Activated T-cell treated with anti-CD3 and anti-CD28 coated beads for 1 hour (primary cell): Measurements from ENCODE around the gene BNIP1.

ENCODE experiments used
- DNase-seq: peaks from one replicate; pipeline ENCODE4 v3.0.0-alpha.2; 2020; ENCODE audit warnings: low read depth

Gene BNIP1

DNA sequence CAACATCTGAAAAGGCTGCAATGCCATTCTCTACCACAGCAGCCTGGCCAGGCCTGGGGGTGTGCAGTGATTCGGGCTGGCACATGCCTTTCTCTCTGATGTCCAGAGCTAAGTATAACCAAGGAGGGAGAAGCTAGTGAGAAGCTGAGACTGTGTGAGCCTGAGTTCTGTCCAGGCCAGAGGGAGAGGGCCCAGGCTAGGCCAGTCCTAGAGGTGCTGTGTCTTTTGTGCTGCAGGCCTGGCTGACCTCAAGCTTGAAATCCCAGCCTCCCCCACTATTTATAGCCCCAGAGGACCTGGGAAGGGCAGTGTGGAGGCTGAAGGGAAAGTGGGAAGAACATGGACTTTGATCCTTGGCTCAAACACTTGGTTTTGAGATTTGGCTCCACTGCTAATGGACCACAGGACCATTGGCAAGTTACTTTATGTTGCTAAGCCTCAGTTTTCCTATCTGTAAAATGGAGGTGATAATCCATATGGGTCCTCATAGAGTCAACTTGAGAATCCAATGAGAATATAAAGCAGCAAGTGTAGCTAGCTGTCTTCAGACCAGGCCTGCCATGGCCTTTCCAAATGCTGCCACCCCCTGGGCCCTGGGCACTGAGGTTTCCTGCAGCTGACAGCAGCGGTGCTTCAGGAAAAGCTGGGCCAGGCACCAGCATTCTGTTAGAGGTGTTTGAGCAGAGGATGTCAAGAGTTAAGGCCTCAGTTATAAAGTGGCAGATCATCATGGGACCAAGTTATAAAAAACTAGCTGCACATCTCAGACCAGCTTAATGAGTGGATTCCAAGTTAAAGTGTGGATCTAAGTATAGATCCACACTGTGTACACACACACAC is 21.1 kb downstream of the BNIP1 start:
- no peak for DNase-seq

DNA sequence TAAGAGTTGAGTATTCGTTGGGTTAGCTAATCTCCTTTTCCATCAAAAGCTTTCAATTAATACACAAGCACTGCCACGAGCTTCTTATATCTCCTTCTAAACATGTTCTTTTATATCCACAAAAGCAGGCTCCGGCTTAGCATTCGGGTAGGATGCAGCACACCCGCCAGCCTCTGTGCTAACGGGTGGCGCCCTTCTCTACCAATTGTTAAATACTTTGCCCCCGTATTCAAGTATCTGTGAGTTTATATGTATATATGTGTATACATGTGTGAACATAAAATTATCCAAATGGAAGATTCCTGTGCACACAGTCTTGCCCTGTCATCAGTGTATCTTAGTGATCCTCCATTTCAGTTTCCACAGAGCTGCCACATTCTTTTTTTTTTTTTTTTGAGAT is 27.8 kb downstream of the BNIP1 start:
- DNase-seq = no peak

GRCh38 chr5:173175523-173175922 is 31.2 kb downstream of the BNIP1 start:
- no peak for DNase-seq

DNA sequence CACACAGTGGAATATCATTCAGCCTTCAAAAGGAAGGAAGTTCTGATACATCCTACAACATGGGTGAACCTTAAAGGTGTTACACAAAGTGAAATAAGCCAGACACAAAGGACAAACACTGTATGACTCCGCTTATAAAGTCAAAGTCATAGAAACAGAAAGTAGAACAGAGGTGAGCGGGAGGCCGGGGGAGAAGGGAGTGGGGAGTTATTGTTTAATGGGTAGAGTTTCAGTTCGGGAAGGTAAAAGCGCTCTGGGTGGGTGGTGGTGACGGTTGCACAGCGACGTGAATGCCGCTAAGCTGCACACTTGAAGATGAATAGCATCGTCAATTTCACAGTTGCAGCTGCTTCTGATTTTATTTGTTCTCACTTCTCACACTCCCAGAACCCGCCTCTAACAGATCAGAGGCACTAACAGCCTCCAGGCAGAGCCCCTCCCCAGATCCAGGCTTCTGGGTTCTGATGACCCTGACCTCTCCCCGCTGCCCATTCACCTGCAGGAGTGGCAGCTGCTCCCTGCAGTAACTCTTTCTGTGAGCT is 34.1 kb downstream of the BNIP1 start:
- no peak for DNase-seq

- no peak for DNase-seq
These were observed 36.0 kb downstream of the BNIP1 start for GRCh38 chr5:173180331-173180730.

GRCh38 chr5:173187054-173187743 is 42.9 kb downstream of the BNIP1 start:
- DNase-seq = no peak

DNA sequence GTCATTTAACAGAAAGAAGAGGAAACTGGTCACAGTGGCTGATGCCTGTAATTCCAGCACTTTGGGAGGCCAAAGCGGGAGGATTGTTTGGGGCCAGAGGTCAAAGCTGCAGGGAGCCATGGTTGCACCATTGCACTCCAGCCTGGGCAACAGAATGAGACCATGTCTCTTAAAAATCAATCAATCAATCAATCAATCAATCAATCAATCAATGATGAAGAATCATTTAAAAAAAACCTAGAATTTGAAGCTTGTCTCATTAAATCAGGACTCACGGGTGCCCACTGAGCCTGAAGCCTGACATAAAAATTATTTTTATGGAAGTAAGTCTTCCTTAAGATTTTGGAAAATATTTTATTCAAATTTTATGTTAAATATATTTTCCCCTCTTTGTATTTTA is 43.9 kb downstream of the BNIP1 start:
- no peak for DNase-seq

DNA sequence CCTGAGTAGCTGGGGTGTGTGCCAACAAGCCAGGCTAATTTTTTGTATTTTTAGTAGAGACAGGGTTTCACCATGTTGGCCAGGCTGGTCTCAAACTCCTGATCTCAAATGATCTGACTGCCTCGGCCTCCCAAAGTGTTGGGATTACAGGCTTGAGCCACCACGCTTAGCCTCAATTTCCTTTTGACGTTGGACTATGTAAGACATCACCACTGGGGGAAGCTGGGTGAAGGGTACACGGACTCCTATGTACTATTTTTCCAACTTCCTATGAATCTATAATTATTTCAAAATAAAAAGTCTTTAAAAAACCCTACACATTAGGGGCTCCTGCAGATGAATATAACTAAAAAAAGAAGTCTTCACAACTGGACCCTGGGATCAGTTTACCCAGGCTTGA is 46.7 kb downstream of the BNIP1 start:
- DNase-seq = no peak

DNA sequence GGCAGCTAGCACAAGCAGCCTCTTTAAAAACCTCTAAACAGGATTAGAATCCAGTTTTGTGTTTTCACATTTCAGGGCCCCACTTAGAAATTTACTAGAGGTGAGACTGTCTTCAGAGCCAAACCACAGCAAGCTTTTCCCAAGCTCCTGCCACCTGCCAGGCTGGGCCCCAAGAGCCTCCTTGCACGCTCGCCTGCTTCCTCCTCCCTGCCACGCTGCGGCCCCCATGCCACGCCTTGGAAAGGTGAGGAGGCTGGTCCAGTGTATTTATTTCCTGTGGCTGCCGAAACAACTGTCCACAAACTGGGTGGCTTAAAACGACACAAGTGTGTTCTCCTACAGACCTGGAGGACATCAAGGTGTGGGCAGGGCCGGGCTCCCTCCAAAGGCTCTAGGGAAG is 47.2 kb downstream of the BNIP1 start:
- DNase-seq = no peak

- no peak for DNase-seq
These were observed 48.2 kb downstream of the BNIP1 start for GRCh38 chr5:173192561-173192960.

DNA sequence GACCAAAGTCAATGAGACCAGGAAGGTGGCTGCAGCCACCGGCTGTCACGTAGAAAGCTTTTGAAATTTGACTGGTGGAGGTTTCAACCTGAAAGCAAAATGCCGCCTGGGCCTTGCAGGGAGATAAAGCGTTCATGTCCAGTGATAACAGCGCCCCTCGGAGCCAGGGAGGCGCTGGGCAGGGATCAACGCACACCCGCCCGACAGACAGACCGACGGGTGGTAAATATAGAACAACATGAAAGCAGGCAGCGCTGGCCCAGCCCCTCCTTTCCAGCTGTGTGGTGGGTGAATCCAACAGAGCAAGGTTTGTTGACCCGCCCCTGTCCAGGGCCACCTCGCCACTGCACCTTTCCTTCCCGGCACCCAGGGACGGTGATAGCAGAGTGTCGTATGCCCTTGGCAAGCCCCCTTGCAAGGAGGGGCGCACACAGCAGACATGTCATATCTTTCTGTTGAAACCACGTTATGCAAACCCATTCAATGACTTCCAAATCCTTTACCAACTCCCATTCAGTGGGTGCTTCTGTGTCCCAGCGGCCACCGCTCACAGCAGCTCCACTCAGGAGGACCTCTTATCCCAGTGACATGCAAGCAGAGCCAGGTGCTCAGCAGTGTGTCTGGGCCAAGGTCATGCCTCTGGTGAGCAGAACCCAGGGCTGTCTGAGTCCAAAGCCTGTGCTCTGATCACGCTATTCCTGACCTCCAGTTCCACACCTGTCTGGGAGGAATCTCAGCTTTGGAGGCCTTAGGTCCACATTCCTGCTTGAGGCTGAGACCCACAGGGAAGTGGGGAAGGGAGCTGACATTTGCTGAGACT is 52.0 kb downstream of the BNIP1 start:
- no peak for DNase-seq

DNA sequence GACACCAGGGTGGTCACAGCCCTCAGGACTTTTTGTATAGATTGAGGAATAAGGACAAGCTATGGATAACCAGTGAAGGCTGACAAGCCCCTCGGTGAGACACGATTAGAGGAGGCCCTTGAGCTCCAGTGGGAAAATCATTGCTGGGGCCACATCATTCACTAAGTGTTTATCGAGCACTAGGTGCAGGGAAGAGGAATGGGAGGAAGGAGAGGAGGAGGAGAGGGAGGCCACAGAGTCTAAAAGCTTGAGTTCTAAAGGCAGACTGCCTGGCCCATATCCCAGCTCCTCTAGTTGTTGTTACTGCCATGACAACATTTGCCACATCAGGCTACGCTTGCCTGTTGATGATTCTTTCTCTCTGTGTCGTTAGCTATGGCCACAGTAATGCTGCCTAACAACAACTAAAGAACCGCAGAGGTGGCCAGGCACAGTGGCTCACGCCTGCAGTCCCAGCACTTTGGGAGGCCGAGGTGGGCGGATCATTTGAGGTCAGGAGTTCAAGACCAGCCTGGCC is 53.1 kb downstream of the BNIP1 start:
- DNase-seq = no peak

DNA sequence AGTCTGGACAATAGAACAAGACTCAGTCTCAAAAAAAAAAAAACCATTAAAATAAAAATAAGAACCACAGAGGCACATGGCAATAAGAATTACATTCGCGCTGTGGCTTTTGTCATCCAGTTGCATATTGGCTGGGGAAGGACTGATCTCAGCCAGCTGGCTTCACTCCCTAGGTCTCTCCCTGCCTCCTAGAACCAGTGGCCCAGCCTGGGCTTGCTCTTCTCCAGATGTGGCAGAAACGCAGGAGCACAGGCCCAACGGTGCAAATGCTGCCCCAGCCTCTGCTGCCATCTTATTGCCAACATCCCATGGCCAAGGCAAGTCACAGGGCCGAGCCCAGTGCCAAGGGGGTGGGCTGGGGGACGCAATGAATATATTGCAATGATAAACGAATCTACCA is 53.7 kb downstream of the BNIP1 start:
- no peak for DNase-seq

GRCh38 chr5:173200356-173200755 is 56.0 kb downstream of the BNIP1 start:
- no peak for DNase-seq

DNA sequence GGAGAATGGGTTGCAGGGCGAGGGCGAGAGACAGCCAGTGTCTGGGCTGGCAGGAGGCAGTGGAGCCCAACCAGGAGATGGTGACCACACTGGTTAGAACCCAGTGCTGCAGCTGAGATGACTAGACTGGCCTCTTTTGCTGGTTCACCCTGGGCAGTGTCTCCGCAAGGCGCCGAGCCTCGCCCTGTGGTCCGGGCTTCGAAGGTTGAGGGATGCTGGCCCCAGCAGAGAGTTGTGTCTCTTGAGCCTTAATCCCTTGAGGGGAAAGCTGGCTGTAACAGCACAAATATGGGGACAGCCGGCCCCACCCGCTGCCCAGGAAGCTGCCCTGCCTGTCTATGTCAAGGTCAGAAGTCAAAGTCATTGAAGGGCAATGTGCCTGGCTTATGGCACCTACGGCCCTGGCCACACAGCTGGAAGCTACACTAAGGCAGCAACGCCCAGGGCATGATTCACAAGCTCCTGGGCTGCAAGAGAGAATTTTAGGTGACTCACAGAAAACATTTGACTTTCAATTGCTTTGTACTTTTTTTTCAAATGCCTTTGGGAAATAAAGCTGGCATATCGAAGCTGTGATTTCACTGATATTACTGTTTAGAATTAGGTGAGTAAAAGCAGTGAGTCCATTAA is 57.4 kb downstream of the BNIP1 start:
- no peak for DNase-seq

DNA sequence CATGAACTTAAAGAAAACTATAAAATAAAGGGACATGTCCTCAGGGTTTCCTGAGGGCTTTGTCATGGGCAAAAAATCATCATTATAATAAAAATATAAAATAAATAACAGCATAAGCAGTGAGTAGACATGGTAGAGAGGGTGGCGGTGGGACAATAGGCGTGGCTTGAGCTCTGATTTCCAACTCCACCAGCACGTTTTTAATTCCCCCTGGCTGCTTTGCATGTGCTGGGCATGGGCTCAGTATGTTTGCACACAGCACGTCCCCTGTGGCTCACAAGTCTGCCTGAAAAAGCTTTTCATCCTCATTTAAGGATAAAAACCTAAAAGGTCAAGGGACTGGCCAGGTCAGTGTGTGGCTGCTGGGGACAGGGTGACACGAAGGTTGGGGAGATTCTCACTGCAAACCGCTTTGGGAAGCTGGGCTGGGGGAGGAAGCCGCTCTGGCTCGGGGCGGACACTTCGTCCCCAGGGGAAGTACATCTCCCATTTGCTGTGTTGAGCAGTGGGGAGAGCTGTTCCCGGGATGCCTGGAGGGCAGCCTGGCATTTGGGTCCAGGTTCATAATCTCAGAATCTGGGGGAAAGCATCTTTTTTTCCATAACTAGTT is 58.0 kb downstream of the BNIP1 start:
- no peak for DNase-seq

GRCh38 chr5:173204185-173204979 is 60.1 kb downstream of the BNIP1 start:
- no peak for DNase-seq

DNA sequence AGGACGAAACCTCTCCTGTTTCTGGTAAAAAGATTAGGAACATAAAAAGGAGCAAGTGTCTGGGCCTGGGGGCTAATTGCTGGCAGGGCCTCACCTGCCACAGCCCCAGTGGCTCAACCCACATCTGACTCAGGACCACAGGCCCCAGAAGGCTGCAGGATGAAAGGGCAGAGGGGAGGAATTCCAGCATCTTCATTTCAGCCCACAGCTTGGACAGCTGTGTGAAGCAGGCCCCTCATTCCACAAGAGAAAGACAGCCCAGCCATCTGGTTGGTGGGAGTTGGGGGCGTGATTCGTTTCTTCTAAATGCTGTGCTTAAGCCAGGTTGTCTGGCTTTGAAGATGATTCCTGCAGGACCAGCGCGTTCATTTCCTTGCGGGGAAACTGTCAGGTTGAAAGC is 61.6 kb downstream of the BNIP1 start:
- DNase-seq = no peak

- no peak for DNase-seq
These were observed 64.0 kb downstream of the BNIP1 start for GRCh38 chr5:173208296-173208695.

DNA sequence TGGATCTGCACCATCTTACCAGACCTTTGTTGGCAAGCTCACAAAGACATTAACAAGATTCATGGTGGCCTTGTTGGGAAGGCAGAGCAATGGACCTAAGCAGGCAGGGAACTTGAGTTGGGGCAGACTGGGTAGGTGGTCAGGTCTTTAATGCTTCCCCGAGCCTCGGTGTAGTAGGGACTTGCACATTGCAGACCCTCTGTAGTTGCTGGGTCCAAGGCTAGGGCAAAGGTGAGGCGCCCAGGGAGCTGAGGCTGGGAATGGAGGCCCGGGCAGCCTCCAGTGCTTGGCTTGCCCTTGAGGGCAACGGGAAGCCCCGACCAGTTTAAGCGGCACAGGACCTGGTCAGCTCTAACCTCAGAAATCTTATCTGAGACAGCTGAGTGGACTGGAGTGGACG is 66.5 kb downstream of the BNIP1 start:
- DNase-seq = no peak

DNA sequence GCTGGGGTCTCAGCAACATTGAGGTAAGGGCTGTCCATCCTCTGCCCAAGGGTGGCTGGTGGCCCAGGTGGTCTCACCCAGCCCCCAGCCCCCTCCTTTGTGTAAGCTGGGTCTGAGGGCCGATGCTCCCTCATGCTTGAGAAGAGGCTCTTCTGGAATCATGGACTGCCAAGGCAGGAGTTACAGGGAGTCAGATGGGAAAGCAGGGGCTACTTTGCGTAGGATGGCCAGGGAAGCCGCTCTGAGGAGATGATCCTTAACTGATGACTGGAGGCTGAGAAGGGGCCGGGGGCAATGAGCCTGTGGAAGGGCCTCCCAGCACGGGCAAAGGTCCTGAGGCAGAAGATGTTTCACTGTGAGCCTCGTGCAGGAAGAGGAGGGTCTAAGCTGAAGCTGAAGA is 67.0 kb downstream of the BNIP1 start:
- no peak for DNase-seq
